KMS-11 (cell line): ENCODE data around the gene CTU2.

Experiments
- H2AFZ ChIP-seq: fragments of 200-600 bp; sonication (generic); 2 replicates; pipeline ENCODE4 v1.6.1; 2016; ENCODE audit warnings: antibody characterized with exemption, mixed run types, low read depth
- H3K27ac ChIP-seq: fragments of 200-600 bp; sonication (generic); 2 replicates; pipeline ENCODE4 v1.6.1; 2016; ENCODE audit warnings: mild to moderate bottlenecking, mixed run types
- H3K27me3 ChIP-seq: fragments of 200-600 bp; sonication (generic); 2 replicates; pipeline ENCODE4 v1.6.1; 2017; ENCODE audit warnings: mild to moderate bottlenecking, low read depth, mixed run types, moderate library complexity; ENCODE audit not compliant: insufficient read depth
- H3K36me3 ChIP-seq: fragments of 200-600 bp; sonication (generic); 2 replicates; pipeline ENCODE4 v1.6.1; 2017; ENCODE audit warnings: mild to moderate bottlenecking, mixed run types; ENCODE audit not compliant: insufficient read depth
- H3K4me1 ChIP-seq: fragments of 200-600 bp; sonication (generic); 2 replicates; pipeline ENCODE4 v1.6.1; 2016; ENCODE audit warnings: mild to moderate bottlenecking, low read depth, mixed run types; ENCODE audit not compliant: poor library complexity, severe bottlenecking
- H3K4me2 ChIP-seq: fragments of 200-600 bp; sonication (generic); 2 replicates; pipeline ENCODE4 v1.7.0; 2016; ENCODE audit warnings: mild to moderate bottlenecking, mixed run types
- H3K4me3 ChIP-seq: fragments of 200-600 bp; sonication (generic); IDR thresholded peaks from 2 replicates; pipeline ENCODE4 v1.6.1; 2017; ENCODE audit warnings: low read depth, low read length, mixed read lengths; ENCODE audit not compliant: insufficient read depth
- H3K79me2 ChIP-seq: fragments of 200-600 bp; sonication (generic); 2 replicates; pipeline ENCODE4 v1.6.1; 2016; ENCODE audit warnings: low read depth, mixed run types; ENCODE audit not compliant: insufficient read depth
- H3K9ac ChIP-seq: fragments of 200-600 bp; sonication (generic); 2 replicates; pipeline ENCODE4 v1.6.1; 2016; ENCODE audit warnings: mild to moderate bottlenecking, mixed run types
- H4K20me1 ChIP-seq: fragments of 200-600 bp; sonication (generic); 2 replicates; pipeline ENCODE4 v1.6.1; 2016; ENCODE audit warnings: mild to moderate bottlenecking, mixed run types; ENCODE audit not compliant: insufficient read depth
- CTCF ChIP-seq: fragments of 200-600 bp; sonication (generic); conservative IDR thresholded peaks from 2 replicates; pipeline ENCODE4 v1.6.1; 2017; ENCODE audit warnings: low read depth, mild to moderate bottlenecking, antibody characterized with exemption, low read length, moderate library complexity, mixed read lengths

The CTU2 gene

DNA sequence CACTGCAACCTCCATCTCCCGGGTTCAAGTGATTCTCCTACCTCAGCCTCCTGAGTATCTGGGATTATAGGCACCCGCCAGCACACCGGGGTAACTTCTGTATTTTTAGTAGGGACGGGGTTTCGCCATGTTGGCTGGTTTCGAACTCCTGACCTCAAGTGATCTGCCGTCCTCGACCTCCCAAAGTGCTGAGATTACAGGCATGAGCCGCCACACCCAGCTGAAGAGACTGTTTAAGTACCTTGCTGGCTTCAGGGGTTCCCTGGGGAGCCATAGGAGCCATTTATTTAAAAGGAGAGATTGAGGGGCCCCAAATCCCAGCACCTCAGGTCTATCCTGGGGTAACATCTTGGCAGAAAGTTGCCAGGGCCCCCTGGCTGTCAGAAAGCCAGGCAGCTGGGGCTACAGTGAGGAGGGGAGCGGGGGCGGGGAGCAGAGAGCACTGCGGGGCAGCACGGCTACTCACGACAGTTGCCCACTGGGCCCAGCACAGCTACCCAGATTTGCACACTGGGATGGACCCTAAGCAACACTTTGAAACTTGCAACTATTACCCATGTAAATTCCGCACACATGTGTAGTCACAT is 21.6 kb upstream of the CTU2 start:
- Histone ChIP-seq H3K79me2 (no peaks in the 10 kb centered on the region), H3K9ac (no peak overlapping the region), H4K20me1 (no peaks in the 10 kb centered on the region), H3K4me1 (peaks cover 61% of the 10 kb centered on the region), H3K4me3 (no peak overlapping the region), H3K27me3 (peaks cover 19% of the 10 kb centered on the region; the same call in 1 of the 2 replicates), H3K36me3 (no peaks in the 10 kb centered on the region), H3K27ac (no peak overlapping the region), H2AFZ (no peak overlapping the region), H3K4me2 (peak overlapping the region; percentile 92; the same call in 1 of the 2 replicates)
- TF ChIP-seq CTCF: no peak

- H3K27ac ChIP-seq: no peak overlapping the region
- no peaks in the 10 kb centered on the region for H3K36me3 ChIP-seq
- H3K4me2 ChIP-seq: peak overlapping the region; percentile 92
- peaks cover 54% of the 10 kb centered on the region for H3K4me1 ChIP-seq
- no peak overlapping the region for H3K4me3 ChIP-seq
- peaks cover 20% of the 10 kb centered on the region; the same call in 1 of the 2 replicates for H3K27me3 ChIP-seq
- no peaks in the 10 kb centered on the region for H4K20me1 ChIP-seq
- H3K9ac ChIP-seq: peak overlapping the region; percentile 11; the same call in 1 of the 2 replicates
- H3K79me2 ChIP-seq: no peaks in the 10 kb centered on the region
- TF ChIP-seq CTCF: peak; percentile 60
- H2AFZ ChIP-seq: peak overlapping the region; percentile 81
Measured at GRCh38 chr16:88685156-88686061, 20.9 kb upstream of the CTU2 start.

DNA sequence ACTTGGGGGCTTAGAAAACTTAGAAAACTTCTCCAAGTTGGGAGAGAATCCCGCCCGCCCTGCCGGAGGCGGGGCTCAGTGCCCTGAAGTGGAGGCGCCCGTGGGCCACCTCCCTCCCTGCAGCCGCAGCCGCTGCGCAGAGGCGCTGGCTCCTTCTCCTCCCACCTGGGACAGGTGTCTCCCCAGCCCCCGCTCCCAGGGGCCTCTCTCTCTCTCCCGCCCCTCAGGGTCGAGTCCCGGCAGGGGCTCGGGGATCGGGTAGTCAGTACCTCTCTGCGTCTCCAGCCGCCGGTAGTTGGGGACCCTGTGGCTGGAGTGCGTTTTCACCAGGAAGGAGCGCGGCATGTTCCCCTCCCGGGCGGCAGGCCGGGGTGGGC is 20.3 kb upstream of the CTU2 start:
- Histone ChIP-seq H3K36me3 (no peaks in the 10 kb centered on the region), H3K9ac (peak overlapping the region; percentile 11; the same call in 1 of the 2 replicates), H3K27me3 (peaks cover 25% of the 10 kb centered on the region; the same call in 1 of the 2 replicates), H3K4me3 (no peak overlapping the region), H4K20me1 (no peaks in the 10 kb centered on the region), H3K27ac (no peak overlapping the region), H3K4me2 (peak overlapping the region; percentile 92), H3K79me2 (no peaks in the 10 kb centered on the region), H2AFZ (peak overlapping the region; percentile 81), H3K4me1 (peaks cover 48% of the 10 kb centered on the region)
- no peak for TF ChIP-seq CTCF

- Histone ChIP-seq H3K4me1 (peaks cover 42% of the 10 kb centered on the region), H3K4me3 (no peak within 1 kb of the TSS), H3K27ac (no peak within 1 kb of the TSS), H3K4me2 (peak within 1 kb of the TSS; percentile 92), H3K36me3 (no peaks in the 10 kb centered on the region), H2AFZ (peak within 1 kb of the TSS; percentile 81), H3K79me2 (no peaks in the 10 kb centered on the region), H3K9ac (peak within 1 kb of the TSS; percentile 11; the same call in 1 of the 2 replicates), H3K27me3 (peaks cover 27% of the 10 kb centered on the region; the same call in 1 of the 2 replicates), H4K20me1 (no peaks in the 10 kb centered on the region)
- TF ChIP-seq CTCF: no peak
Measured at GRCh38 chr16:88686439-88687253, 19.7 kb upstream of the CTU2 start, which contains the start of gene SNAI3. Gene SNAI3, minus strand, starts transcription at chr16:88686507. Its CDS starts 101 bp downstream, at chr16:88686406.
